CD14-positive monocyte (primary cell): Measurements from ENCODE around the gene KIZ. TPM values are rescaled to one million over a fixed set of nuclear protein-coding genes. Genes with fewer than 3 reads are reported as not detected.
A peak's percentile ranks its signal among the peaks of the same experiment; 100 is the strongest.

Source experiments
- DNase-seq, 3 donors: peaks; one replicate each; pipeline ENCODE4 v3.0.0-alpha.2; 2011 to 2022
- H2AFZ ChIP-seq: 2 replicates; pipeline ENCODE4 v1.6.0; 2012; ENCODE audit warnings: mild to moderate bottlenecking, low read depth, low read length, inconsistent platforms; ENCODE audit not compliant: insufficient read depth, poor library complexity, severe bottlenecking
- H3K27ac ChIP-seq, 2 donors: 1 replicate in 1 of 2; 2 replicates in 1 of 2; pipeline ENCODE4 v1.5.1; 2012 to 2013; ENCODE audit warnings: low read length in 2 of 2, control low read depth in 1 of 2, inconsistent platforms in 1 of 2, low read depth in 1 of 2, mild to moderate bottlenecking in 1 of 2
- H3K27me3 ChIP-seq, 2 donors: one replicate each; pipeline versions ENCODE4 v1.6.0 to v1.6.1; 2011 to 2013; ENCODE audit warnings: low read length in 2 of 2; ENCODE audit not compliant: control insufficient read depth in 2 of 2, insufficient read depth in 2 of 2
- H3K36me3 ChIP-seq, 2 donors: replicated peaks in 1 of 2; 1 replicate in 1 of 2; 2 replicates in 1 of 2; pipeline versions ENCODE4 v1.5.1 to v1.6.1; 2012 to 2013; ENCODE audit warnings: low read length in 2 of 2, control low read depth in 1 of 2, inconsistent platforms in 1 of 2, mild to moderate bottlenecking in 1 of 2; ENCODE audit not compliant: insufficient read depth in 2 of 2, control insufficient read depth in 1 of 2
- H3K4me1 ChIP-seq, 2 donors: 1 replicate in 1 of 2; 2 replicates in 1 of 2; pipeline versions ENCODE4 v1.5.1 to v1.6.1; 2012 to 2013; ENCODE audit warnings: low read length in 2 of 2, control low read depth in 1 of 2, inconsistent platforms in 1 of 2, mild to moderate bottlenecking in 1 of 2, moderate library complexity in 1 of 2; ENCODE audit not compliant: insufficient read depth in 2 of 2, control insufficient read depth in 1 of 2
- H3K4me2 ChIP-seq: replicated peaks from 2 replicates; pipeline ENCODE3; 2012; ENCODE audit warnings: low read length, moderate library complexity, mild to moderate bottlenecking; ENCODE audit not compliant: poor library complexity, severe bottlenecking; ENCODE audit errors: extremely low read depth
- H3K4me3 ChIP-seq, 3 experiments: fragments of 200-600 bp in 1 of 3; sonication (generic) in 1 of 3; replicated peaks in 1 of 3; 1 replicate in 2 of 3; 2 replicates in 1 of 3; pipeline ENCODE4 v1.5.1; 2011 to 2013; ENCODE audit warnings: low read length in 3 of 3, mild to moderate bottlenecking in 3 of 3, control low read depth in 2 of 3, low read depth in 2 of 3, inconsistent platforms in 1 of 3, moderate library complexity in 1 of 3
- H3K79me2 ChIP-seq: 2 replicates; pipeline ENCODE4 v1.6.0; 2012; ENCODE audit warnings: mild to moderate bottlenecking, control low read depth, inconsistent platforms, low read length, moderate library complexity; ENCODE audit not compliant: insufficient read depth
- H3K9ac ChIP-seq: 2 replicates; pipeline ENCODE4 v1.6.0; 2017; ENCODE audit warnings: low read length, mild to moderate bottlenecking; ENCODE audit not compliant: insufficient read depth, poor library complexity, severe bottlenecking
- H3K9me3 ChIP-seq, 2 donors: replicated peaks in 1 of 2; 1 replicate in 1 of 2; 2 replicates in 1 of 2; pipeline versions ENCODE4 v1.5.1 to v1.6.1; 2012 to 2013; ENCODE audit warnings: low read length in 2 of 2, control low read depth in 1 of 2; ENCODE audit not compliant: control insufficient read depth in 1 of 2, insufficient read depth in 1 of 2
- H4K20me1 ChIP-seq: 2 replicates; pipeline ENCODE4 v1.6.0; 2012; ENCODE audit warnings: mild to moderate bottlenecking, low read length, control low read depth, moderate library complexity; ENCODE audit not compliant: insufficient read depth
- H3K27ac Mint-ChIP-seq, 7 donors: one replicate each; pipeline ENCODE4 v1.8.0; 2020; ENCODE audit warnings: mild to moderate bottlenecking in 7 of 7, mixed read lengths in 7 of 7, moderate library complexity in 6 of 7, inconsistent platforms in 2 of 7
- H3K27me3 Mint-ChIP-seq, 3 donors: one replicate each; pipeline ENCODE4 v1.8.0; 2021 to 2022; ENCODE audit warnings: low read depth in 3 of 3, mild to moderate bottlenecking in 3 of 3, mixed read lengths in 3 of 3, moderate library complexity in 3 of 3, inconsistent platforms in 1 of 3
- H3K36me3 Mint-ChIP-seq, 2 donors: one replicate each; pipeline ENCODE4 v1.8.0; 2020; ENCODE audit warnings: mixed read lengths in 2 of 2, inconsistent platforms in 1 of 2, mild to moderate bottlenecking in 1 of 2
- H3K4me1 Mint-ChIP-seq: one replicate; pipeline ENCODE4 v1.8.0; 2020; ENCODE audit warnings: mild to moderate bottlenecking, mixed read lengths
- H3K4me3 Mint-ChIP-seq, 2 donors: one replicate each; pipeline ENCODE4 v1.8.0; 2020; ENCODE audit warnings: mild to moderate bottlenecking in 2 of 2, mixed read lengths in 2 of 2, moderate library complexity in 1 of 2
- H3K9me3 Mint-ChIP-seq, 7 donors: one replicate each; pipeline ENCODE4 v1.8.0; 2020 to 2022; ENCODE audit warnings: mixed read lengths in 7 of 7, mild to moderate bottlenecking in 6 of 7, moderate library complexity in 6 of 7, inconsistent platforms in 2 of 7
- CTCF ChIP-seq: fragments of 200-600 bp; IDR thresholded peaks from one replicate; pipeline ENCODE4 v1.8.0; 2022; ENCODE audit warnings: antibody characterized with exemption, mild to moderate bottlenecking
- WGBS: methylation state at CpG from one replicate; pipeline ENCODE4 v1.1.5; 2013; ENCODE audit warnings: missing lambda C conversion rate; ENCODE audit not compliant: insufficient coverage; 5-methylcytosine and 5-hydroxymethylcytosine counted together
- intact Hi-C, 2 donors: fragments of 100-400 bp; cut with micrococcal nuclease; formaldehyde crosslinking; loops; one replicate each; pipeline versions ENCODE4 v1.15.0 to v1.15.1; 2023
- polyA plus RNA-seq, 3 donors: library from polyadenylated mRNA; depleted of rRNA in 1 of 3; unstranded in 2 of 3; stranded (reverse) in 1 of 3; fragments of 300-500 nt in 2 of 3; fragments of >200 nt in 1 of 3; fragmentation: Illumina TruSeq in 2 of 3; gene quantifications; 1 replicate in 2 of 3; 2 replicates in 1 of 3; pipeline ENCODE4 v1.2.3, GENCODE V29; 2012 to 2021

Gene KIZ
- polyA plus RNA-seq, 3 donors, result 7.2 to 13.2 (median 10.2) TPM

GRCh38 chr20:21082584-21082983, 43.3 kb upstream of the KIZ start:
- intact Hi-C loops, result no loop called here
- Histone ChIP-seq H3K4me2 (no peak overlapping the region), H3K9me3 (no peaks in the 10 kb centered on the region), H3K27ac (no peak overlapping the region), H4K20me1 (no peaks in the 10 kb centered on the region), H3K36me3 (no peaks in the 10 kb centered on the region), H3K4me3 (no peak overlapping the region), H2AFZ (no peak overlapping the region), H3K27me3 (peaks cover 12 to 26% of the 10 kb centered on the region in 2 donors), H3K4me1 (no peaks in the 10 kb centered on the region), H3K79me2 (no peaks in the 10 kb centered on the region), H3K9ac (no peak overlapping the region)
- Mint-ChIP-seq H3K9me3 (peaks cover 0 to 1% (median 0%) of the 10 kb centered on the region in 7 donors), H3K27ac (peak overlapping the region in 1 of 7 donors; percentile 36), H3K4me1 (peaks cover 6% of the 10 kb centered on the region), H3K27me3 (peaks cover 43 to 50% (median 47%) of the 10 kb centered on the region in 3 donors), H3K4me3 (no peak overlapping the region), H3K36me3 (no peaks in the 10 kb centered on the region)
- TF ChIP-seq CTCF, result no peak
- 46% methylated on average over 2 of the region's 2 CpGs for WGBS
- no peak for DNase-seq

GRCh38 chr20:21083825-21084325, 42.0 kb upstream of the KIZ start:
- H3K36me3 Mint-ChIP-seq, result no peaks in the 10 kb centered on the region
- no peak overlapping the region for H3K27ac ChIP-seq
- no peak overlapping the region for H2AFZ ChIP-seq
- no peaks in the 10 kb centered on the region for H4K20me1 ChIP-seq
- H3K9me3 ChIP-seq, result no peaks in the 10 kb centered on the region
- peaks cover 0 to 1% (median 0%) of the 10 kb centered on the region in 7 donors for H3K9me3 Mint-ChIP-seq
- peaks cover 13 to 20% of the 10 kb centered on the region in 2 donors for H3K27me3 ChIP-seq
- no peak overlapping the region for H3K4me3 ChIP-seq
- TF ChIP-seq CTCF, result no peak
- H3K4me1 Mint-ChIP-seq, result peaks cover 3% of the 10 kb centered on the region
- H3K27ac Mint-ChIP-seq, result no peak overlapping the region
- no peaks in the 10 kb centered on the region for H3K4me1 ChIP-seq
- no peak overlapping the region for H3K4me2 ChIP-seq
- WGBS, result 21% methylated on average over 2 of the region's 2 CpGs
- intact Hi-C loops, result no loop called here
- H3K79me2 ChIP-seq, result no peaks in the 10 kb centered on the region
- no peak overlapping the region for H3K4me3 Mint-ChIP-seq
- DNase-seq, result no peak
- peaks cover 38 to 43% (median 38%) of the 10 kb centered on the region in 3 donors for H3K27me3 Mint-ChIP-seq
- no peak overlapping the region for H3K9ac ChIP-seq
- no peaks in the 10 kb centered on the region for H3K36me3 ChIP-seq
